HepG2 (cell line): ENCODE results near the gene GEMIN2. TPM values are rescaled to one million over a fixed set of nuclear protein-coding genes. Genes with fewer than 3 reads are reported as not detected.

Experiments
- DPF2 ChIP-seq: sonication (generic); formaldehyde crosslinking; IDR thresholded peaks from 2 replicates; pipeline ENCODE4 v1.4.0; 2020; ENCODE audit warnings: mild to moderate bottlenecking, low read depth, missing genetic modification reagents, borderline replicate concordance
- DR1 ChIP-seq: sonication (generic); formaldehyde crosslinking; IDR thresholded peaks from 2 replicates; pipeline ENCODE4 v1.8.0; 2021; ENCODE audit warnings: mild to moderate bottlenecking, missing genetic modification reagents, inconsistent platforms
- FOXJ3 ChIP-seq: sonication (generic); formaldehyde crosslinking; IDR thresholded peaks from 2 replicates; pipeline ENCODE4 v1.4.0; 2020; ENCODE audit warnings: missing genetic modification reagents, mild to moderate bottlenecking, borderline replicate concordance
- GABPB1 ChIP-seq: IDR thresholded peaks from 2 replicates; pipeline ENCODE4 v1.6.1; 2016; ENCODE audit warnings: mild to moderate bottlenecking, missing genetic modification reagents, moderate library complexity, missing compliant biosample characterization
- HOXA7 ChIP-seq: sonication (generic); formaldehyde crosslinking; IDR thresholded peaks from 2 replicates; pipeline ENCODE4 v1.8.1; 2022; ENCODE audit warnings: mild to moderate bottlenecking, missing genetic modification reagents, moderate library complexity
- IRF2 ChIP-seq: IDR thresholded peaks from 2 replicates; pipeline ENCODE4 v1.6.1; 2018; ENCODE audit warnings: missing genetic modification reagents, missing compliant biosample characterization
- MED1 ChIP-seq: sonication (generic); formaldehyde crosslinking; IDR thresholded peaks from 2 replicates; pipeline ENCODE4 v1.4.0; 2020; ENCODE audit warnings: missing genetic modification reagents
- NCOA2 ChIP-seq: sonication (generic); formaldehyde crosslinking; IDR thresholded peaks from 2 replicates; pipeline ENCODE4 v1.8.0; 2022; ENCODE audit warnings: inconsistent platforms
- NFATC3 ChIP-seq: sonication (generic); formaldehyde crosslinking; IDR thresholded peaks from 2 replicates; pipeline ENCODE4 v1.5.1; 2020; ENCODE audit warnings: mild to moderate bottlenecking, missing genetic modification reagents
- POGZ ChIP-seq: sonication (generic); formaldehyde crosslinking; IDR thresholded peaks from 2 replicates; pipeline ENCODE4 v1.4.0; 2020; ENCODE audit warnings: mild to moderate bottlenecking, missing genetic modification reagents
- RARG ChIP-seq: sonication (generic); formaldehyde crosslinking; IDR thresholded peaks from 2 replicates; pipeline ENCODE4 v1.4.0; 2020; ENCODE audit warnings: low read depth, mild to moderate bottlenecking, missing genetic modification reagents
- REST ChIP-seq, 2 experiments: IDR thresholded peaks; 2 replicates each; pipeline ENCODE4 v1.6.1; 2011 to 2012; ENCODE audit warnings: low read length in 2 of 2, borderline replicate concordance in 1 of 2, low read depth in 1 of 2, mild to moderate bottlenecking in 1 of 2, moderate library complexity in 1 of 2
- TFDP1 ChIP-seq: IDR thresholded peaks from 2 replicates; pipeline ENCODE4 v1.6.1; 2016; ENCODE audit warnings: missing compliant biosample characterization, missing genetic modification reagents, borderline replicate concordance
- ZBTB3 ChIP-seq: sonication (generic); formaldehyde crosslinking; IDR thresholded peaks from 2 replicates; pipeline ENCODE4 v1.4.0; 2020; ENCODE audit warnings: low read depth, mild to moderate bottlenecking, moderate library complexity, missing genetic modification reagents, borderline replicate concordance
- ZNF180 ChIP-seq: sonication (generic); formaldehyde crosslinking; IDR thresholded peaks from 2 replicates; pipeline ENCODE4 v1.4.0; 2020; ENCODE audit warnings: low read depth, missing genetic modification reagents, borderline replicate concordance
- ZNF317 ChIP-seq: sonication (generic); formaldehyde crosslinking; IDR thresholded peaks from 2 replicates; pipeline ENCODE4 v1.5.0; 2020; ENCODE audit warnings: mild to moderate bottlenecking, missing genetic modification reagents
- ZNF432 ChIP-seq: sonication (generic); formaldehyde crosslinking; IDR thresholded peaks from 2 replicates; pipeline ENCODE4 v1.5.0; 2020; ENCODE audit warnings: missing genetic modification reagents, mild to moderate bottlenecking, borderline replicate concordance
- ZNF878 ChIP-seq: sonication (generic); formaldehyde crosslinking; IDR thresholded peaks from 2 replicates; pipeline ENCODE4 v1.8.1; 2023; ENCODE audit warnings: mild to moderate bottlenecking, missing genetic modification reagents, moderate library complexity
- polyA plus RNA-seq, 8 experiments: library from polyadenylated mRNA; depleted of rRNA in 3 of 8; stranded (reverse) in 7 of 8; unstranded in 1 of 8; fragments of >200 nt; fragmentation: Illumina TruSeq in 4 of 8; extraction: Trizol in 4 of 8; gene quantifications; 2 replicates each; pipeline versions ENCODE4 v1.2.1 to v1.2.3, GENCODE V29; 2011 to 2016; ENCODE audit warnings: low read depth in 4 of 8, missing spikeins in 1 of 8, mixed read lengths in 1 of 8; ENCODE audit not compliant: insufficient read depth in 1 of 8
- total RNA-seq, 5 experiments: library from RNA; depleted of rRNA; stranded (reverse); fragments of >200 nt; fragmentation: Illumina TruSeq; extraction: Trizol; gene quantifications; 2 replicates each; pipeline ENCODE4 v1.2.3, GENCODE V29; 2016; ENCODE audit warnings: low read depth in 1 of 5
- TF ChIP-seq, protein P1 (sequence below): sonication (generic); formaldehyde crosslinking; IDR thresholded peaks from 2 replicates; pipeline ENCODE4 v1.4.0; 2020; ENCODE audit warnings: missing genetic modification reagents, borderline replicate concordance
- TF ChIP-seq, protein P2 (sequence below): sonication (generic); formaldehyde crosslinking; IDR thresholded peaks from 2 replicates; pipeline ENCODE4 v1.8.0; 2022; ENCODE audit warnings: mild to moderate bottlenecking, missing genetic modification reagents, moderate library complexity

Gene GEMIN2
- total and polyA plus RNA-seq, 2 of the 13 experiments (the other 11 are each of a cell fraction or from before 2014, with no cell fraction given), result 54.8 to 110 TPM

DNA sequence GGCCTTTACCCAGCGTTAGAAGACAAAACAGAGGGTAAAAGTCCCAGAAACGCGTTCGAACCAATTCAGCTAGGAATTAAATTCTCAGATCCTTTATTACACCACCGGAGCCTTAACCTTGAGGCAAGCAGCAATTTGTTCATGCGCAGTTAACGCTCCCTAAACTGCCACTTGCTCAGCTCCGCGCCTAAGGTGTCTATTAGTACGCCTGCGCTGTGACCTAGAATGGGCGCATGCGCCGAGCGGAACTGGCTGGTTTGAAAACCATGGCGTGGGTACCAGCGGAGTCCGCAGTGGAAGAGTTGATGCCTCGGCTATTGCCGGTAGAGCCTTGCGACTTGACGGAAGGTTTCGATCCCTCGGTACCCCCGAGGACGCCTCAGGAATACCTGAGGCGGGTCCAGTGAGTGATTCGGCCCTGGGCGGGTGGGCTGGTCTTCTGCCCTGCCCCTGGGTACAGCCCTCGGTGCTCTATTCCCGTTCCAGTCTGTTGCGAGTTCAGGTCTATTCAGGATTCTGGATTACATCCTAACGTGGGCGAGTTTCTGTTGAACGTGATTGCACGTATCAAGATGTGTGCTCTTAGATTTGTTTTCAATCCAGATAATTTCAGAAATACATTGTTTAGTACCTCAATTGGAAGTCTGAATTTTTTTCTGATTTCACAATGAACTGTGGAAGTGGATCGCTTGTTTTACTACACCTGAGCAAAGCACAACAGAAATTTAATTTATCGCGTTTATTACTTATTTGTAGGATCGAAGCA is at the start of gene GEMIN2 (continued):
- TF ChIP-seq ZNF317 (peak; percentile 84; the same call in 1 of the 2 replicates), TFDP1 (CRISPR knock-in tag) (peak; percentile 85), NFATC3 (CRISPR knock-in tag) (peak; percentile 96), HOXA7 (CRISPR knock-in tag) (no peak), RARG (CRISPR knock-in tag) (peak; percentile 97), FOXJ3 (peak; percentile 86), NCOA2 (peak; percentile 54; the same call in 1 of the 2 replicates), REST (IDR thresholded peaks at IDR 0.05; ENCODE audit: borderline replicate concordance in 1 of 2, low read depth in 1 of 2, low read length in 2 of 2) (peak in 1 of 2 experiments; percentile 63; a peak in 1 of 4 replicates), GABPB1 (CRISPR knock-in tag) (peak; percentile 81), IRF2 (peak; percentile 97), ZBTB3 (CRISPR knock-in tag) (peak; percentile 40; the same call in 1 of the 2 replicates), POGZ (CRISPR knock-in tag) (peak; percentile 86; the same call in 1 of the 2 replicates), MED1 (CRISPR knock-in tag) (peak; percentile 86), ZNF432 (CRISPR knock-in tag) (no peak), ZNF878 (peak; percentile 66), DPF2 (no peak), DR1 (no peak), ZNF180 (CRISPR knock-in tag) (peak; percentile 90; the same call in 1 of the 2 replicates)
- TF ChIP-seq, protein P1, sequence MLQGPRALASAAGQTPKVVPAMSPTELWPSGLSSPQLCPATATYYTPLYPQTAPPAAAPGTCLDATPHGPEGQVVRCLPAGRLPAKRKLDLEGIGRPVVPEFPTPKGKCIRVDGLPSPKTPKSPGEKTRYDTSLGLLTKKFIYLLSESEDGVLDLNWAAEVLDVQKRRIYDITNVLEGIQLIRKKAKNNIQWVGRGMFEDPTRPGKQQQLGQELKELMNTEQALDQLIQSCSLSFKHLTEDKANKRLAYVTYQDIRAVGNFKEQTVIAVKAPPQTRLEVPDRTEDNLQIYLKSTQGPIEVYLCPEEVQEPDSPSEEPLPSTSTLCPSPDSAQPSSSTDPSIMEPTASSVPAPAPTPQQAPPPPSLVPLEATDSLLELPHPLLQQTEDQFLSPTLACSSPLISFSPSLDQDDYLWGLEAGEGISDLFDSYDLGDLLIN, result peak; percentile 82
- TF ChIP-seq, protein P2, sequence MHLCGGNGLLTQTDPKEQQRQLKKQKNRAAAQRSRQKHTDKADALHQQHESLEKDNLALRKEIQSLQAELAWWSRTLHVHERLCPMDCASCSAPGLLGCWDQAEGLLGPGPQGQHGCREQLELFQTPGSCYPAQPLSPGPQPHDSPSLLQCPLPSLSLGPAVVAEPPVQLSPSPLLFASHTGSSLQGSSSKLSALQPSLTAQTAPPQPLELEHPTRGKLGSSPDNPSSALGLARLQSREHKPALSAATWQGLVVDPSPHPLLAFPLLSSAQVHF (CRISPR knock-in tag), result no peak
